ENCODE results near the gene SNAPC4.

The SNAPC4 gene, protein sequence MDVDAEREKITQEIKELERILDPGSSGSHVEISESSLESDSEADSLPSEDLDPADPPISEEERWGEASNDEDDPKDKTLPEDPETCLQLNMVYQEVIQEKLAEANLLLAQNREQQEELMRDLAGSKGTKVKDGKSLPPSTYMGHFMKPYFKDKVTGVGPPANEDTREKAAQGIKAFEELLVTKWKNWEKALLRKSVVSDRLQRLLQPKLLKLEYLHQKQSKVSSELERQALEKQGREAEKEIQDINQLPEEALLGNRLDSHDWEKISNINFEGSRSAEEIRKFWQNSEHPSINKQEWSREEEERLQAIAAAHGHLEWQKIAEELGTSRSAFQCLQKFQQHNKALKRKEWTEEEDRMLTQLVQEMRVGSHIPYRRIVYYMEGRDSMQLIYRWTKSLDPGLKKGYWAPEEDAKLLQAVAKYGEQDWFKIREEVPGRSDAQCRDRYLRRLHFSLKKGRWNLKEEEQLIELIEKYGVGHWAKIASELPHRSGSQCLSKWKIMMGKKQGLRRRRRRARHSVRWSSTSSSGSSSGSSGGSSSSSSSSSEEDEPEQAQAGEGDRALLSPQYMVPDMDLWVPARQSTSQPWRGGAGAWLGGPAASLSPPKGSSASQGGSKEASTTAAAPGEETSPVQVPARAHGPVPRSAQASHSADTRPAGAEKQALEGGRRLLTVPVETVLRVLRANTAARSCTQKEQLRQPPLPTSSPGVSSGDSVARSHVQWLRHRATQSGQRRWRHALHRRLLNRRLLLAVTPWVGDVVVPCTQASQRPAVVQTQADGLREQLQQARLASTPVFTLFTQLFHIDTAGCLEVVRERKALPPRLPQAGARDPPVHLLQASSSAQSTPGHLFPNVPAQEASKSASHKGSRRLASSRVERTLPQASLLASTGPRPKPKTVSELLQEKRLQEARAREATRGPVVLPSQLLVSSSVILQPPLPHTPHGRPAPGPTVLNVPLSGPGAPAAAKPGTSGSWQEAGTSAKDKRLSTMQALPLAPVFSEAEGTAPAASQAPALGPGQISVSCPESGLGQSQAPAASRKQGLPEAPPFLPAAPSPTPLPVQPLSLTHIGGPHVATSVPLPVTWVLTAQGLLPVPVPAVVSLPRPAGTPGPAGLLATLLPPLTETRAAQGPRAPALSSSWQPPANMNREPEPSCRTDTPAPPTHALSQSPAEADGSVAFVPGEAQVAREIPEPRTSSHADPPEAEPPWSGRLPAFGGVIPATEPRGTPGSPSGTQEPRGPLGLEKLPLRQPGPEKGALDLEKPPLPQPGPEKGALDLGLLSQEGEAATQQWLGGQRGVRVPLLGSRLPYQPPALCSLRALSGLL (N-terminal part only)
- total RNA-seq = 34.5 to 36.2 reads per million in 2 donors

DNA sequence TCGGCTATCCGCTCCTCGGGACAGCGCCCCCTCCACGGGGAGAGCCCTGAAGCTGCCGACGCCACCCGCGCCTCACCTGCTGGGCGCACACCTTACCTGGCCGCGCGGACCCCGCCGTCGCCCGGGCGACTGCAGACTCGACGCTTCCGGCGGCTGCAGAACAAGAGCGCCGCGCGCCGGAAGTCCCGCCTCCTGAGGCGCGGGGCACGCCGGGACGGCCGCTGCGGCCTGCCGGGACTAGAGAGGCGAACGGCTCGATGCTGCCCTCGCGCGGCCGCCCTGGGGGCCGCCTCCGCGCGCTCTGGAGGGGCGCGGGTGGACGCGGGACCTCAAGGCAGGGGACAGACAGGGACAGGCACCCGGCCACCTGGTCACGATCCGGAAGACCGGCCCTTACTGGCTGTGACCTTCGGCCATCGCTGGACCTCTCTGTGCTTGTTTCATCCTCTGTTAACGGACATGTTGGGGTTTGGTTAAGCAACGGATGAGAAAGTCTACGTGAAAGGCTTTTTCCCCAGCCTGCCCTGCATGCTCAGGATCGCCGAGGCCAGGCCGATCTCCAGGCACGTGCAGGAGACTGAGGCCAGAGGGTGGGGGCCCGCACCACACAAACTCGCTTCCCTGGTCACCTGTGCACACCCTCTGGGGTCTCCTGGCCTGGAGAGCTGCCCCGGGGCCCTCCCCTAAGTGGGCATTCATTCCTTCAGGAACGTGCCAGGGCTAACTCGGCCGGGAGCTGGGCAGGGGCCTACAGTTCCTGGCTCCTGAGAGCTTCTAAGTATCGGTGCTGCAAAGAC lies at the start of gene SNAPC4:
Gene SNAPC4, minus strand, starts transcription at position 133 of the 797 bp plus-strand sequence. CDS start 1,742 bp downstream, outside the sequence.
- peak; percentile 78 for DNase-seq

DNA sequence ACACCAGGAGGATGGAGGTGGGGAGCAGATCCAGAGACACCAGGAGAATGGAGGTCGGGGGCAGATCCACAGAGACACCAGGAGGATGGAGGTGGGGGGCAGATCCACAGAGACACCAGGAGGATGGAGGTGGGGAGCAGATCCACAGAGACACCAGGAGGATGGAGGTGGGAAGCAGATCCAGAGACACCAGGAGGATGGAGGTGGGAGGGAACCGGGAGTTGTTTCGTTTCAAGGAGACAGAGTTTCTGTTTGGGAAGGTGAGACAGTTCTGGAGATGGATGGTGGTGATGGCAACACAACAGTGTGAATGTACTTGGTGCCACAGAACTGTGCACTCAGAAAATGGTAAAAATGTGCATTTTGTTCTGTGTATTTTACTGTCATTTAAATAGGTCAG lies 48.7 kb upstream of the SNAPC4 start:
- no peak for DNase-seq

DNA sequence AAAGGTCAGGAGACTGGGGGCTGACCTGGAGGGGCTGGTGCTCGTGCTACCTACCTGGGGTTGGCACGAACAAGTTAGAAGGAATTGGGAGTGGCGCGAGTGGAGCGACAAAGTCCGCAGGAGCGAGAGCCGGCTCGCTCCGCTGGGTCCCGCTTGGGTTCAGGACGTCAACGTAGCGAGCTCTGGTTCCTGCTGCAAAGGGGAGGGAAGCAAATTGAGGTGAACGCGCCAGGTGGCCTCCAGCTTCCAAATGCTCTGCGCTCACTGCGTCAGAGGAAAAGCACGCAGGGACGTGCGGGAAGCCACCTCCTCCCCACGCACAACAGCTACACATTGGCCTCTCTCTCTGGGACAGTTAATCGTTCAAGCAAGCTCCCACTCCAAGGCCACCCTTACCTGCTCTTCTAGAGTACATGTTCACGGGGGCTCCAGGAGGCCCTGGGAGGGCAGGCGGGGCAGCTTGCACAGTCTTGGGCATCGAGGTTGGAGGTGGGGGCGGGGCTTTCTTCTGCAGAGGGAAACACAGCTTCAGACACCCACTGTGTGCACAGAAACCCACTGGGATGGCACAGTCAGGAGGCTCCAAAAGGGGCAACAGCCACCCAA lies 47.3 kb upstream of the SNAPC4 start:
- DNase-seq = no peak

DNA sequence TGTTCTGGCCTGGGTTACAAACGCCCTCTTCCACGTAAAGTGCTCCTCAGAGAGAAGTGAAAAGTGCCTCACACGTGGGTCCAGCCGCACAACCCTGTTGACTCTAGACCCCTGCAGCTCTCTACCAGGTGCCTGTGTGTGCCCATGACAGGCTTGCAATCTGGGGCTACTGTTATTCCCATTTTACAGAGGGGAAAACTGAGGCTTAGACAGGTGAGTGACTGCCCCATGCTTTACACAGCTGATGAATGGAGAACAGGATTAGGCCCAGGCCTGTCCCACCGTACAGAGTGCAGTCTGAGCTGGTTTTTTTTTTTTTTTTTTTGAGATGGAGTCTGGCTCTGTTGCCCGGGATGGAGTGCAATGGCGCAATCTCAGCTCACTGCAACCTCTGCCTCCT lies 45.8 kb upstream of the SNAPC4 start:
- no peak for DNase-seq

DNA sequence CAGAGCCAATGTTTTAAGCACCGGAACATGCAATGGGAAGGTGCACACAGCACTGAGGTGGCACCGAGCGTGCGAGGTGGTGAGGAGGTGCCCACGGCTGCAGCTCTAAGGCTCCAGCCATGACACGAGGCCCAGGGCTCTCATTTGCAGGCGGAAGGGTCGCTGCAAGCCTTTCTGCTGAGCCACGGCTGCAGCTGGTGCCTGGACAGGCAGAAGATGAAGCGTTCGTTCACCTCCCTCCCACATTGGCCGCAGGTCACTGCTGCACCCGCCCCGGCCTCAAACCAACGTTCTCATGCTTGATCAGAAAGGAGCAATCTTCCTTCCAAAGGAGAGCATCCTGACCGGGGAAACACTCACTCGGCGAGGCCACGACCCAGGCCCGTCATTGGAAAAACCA lies 44.1 kb upstream of the SNAPC4 start:
- no peak for DNase-seq

DNA sequence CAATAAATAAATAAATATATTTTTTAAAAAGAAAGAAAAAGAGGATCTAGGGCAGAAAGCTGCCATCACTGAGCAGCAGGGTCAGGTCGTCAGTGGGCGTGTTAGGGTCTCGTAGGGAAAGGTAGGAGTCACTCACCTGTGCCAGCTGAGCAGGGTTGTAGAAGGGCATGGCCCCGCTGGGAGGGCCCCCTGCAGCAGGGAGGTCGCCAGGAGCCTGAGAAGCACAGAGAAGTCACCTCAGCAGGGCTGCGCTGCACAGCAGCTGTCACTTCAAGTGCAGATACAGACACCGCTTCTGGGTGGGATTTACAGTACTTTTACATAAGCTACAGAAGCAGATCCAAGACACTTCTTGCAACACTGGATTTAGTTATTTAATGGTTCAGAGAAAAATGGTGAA lies 43.7 kb upstream of the SNAPC4 start:
- no peak for DNase-seq

DNA sequence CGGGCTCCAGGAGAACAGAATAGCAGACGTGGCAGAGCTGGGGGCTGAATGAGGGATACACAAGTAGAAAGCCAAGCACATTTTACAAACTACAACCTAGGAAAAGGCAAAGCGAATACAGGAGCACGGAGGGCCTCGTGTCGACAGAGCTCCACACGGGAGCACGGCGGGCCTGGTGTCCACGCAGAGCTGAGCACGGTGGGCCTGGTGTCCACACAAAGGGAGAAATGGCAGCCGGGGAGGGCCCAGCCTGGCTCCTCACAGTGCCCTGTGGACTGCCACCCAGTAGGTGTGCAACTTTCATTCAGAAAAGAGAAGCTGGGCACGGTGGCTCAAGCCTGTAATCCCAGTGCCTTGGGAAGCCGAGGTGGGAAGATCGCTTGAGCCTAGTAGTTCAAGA lies 43.1 kb upstream of the SNAPC4 start:
- no peak for DNase-seq

DNA sequence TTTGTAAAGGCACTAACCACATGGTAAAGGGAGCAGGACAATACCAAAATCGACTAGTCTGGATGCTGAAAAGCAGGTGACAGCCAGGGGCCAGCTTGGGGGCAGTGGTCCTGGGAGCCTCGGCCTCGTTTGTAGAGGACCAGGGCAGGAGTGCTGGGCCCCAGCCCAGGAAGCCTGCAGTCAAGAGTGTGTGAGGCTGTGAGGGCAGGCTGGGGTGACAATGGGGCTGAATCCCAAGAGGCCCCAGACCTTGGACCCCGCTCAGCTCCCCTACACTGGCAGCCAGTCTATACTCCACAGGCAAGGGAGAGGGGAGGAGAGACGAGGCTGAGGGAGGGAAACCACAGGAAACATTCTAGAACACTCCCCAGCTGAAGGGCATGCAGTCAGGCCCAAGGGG lies 42.3 kb upstream of the SNAPC4 start:
- DNase-seq = no peak

DNA sequence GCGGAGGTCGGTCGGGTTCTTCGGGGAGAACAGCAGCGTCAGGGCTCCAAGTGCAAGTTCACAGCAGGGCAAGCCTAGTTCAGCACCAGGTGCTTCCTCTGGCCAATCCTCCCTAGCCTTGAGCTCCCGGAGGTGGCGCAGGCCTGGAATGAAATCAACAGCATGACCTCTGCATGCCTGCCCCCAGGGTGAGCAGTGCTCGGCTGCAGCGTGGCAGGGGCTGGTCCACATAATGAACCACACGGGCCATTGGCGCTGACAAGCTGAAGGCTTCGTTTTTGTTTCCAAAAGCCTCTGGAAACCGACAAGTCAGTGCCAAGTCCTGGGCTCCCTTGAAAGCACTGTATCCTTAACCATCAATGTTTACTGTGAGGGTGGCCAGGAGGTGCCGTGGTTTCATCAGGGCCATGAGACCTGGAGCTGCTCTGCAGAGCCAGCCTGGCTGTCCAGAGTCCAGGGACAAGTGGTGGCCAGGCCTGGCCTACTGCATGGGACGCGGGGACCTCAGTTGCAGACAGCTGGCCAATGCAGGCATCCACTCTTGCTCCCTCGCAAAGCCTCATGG lies 41.8 kb upstream of the SNAPC4 start:
- no peak for DNase-seq

DNA sequence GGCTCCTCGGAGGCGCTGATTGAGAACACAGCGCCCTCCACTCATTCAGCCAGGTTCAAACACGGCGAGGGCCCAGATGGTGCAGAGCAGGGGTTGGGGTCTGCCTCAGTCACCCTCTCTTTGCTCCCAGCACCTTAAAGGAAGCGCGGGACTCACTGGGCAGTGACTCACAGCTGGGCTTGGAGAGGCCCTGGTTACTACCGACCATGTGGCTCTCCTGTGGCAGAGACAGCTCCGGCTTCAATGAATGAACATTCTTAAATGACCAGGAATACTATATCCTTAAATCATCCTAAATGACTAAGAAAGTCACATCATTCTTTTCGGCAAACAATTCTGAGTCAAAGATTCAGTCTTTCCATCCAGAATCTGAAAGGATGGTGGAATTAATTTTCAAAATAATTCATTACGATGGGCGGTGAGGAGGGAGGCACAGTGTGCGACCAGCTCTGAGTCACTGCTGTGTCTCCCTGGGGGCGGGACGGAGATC lies 41.3 kb upstream of the SNAPC4 start:
- DNase-seq = no peak

DNA sequence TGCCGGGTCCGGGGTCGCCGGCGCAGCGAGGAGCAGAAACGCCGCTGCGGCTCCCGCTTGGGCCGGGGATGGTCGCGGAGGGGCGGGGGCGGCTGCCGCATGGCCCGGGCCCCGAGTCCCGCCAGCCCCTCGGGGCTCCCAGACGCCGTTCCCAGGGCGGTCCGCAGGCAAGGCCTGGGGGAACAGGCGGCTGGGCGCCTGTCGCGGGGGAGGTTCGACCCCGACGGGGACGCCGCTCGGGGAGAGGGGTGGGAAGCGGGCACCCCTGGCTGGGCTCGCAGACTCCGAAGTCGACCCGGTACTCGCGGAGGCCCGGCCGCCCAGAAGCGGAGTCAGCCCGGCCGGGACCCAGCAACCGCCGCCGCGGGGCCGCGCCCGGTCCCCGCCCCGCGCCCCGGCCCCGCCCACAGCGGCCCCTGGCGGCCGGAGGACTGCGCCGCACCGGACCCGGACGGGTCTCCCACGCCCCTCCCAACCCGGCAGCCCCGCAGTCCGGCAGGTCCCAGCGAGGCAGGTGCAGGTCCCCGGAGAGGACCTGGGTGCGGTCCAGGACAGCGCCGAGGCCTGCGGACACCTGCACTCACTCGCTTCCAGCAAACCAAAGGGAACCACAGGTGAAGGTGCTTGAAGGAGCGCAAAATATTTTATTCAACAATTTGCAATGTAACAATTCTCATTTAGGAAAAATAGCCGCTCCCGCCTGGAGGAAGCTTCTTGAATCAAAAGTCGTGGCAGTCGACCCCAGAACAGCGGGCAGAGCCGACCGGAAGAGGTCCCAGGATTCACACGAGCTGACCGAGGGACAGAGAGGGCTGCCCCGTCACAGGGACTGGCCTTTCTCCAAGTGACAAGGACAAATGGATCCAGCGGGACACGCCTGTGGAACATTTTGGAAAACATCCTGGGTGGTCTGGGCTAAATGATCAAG lies 39.8 kb upstream of the SNAPC4 start, which contains the start of gene INPP5E:
Gene INPP5E, minus strand, starts transcription at position 365 of the 928 bp plus-strand sequence. CDS start 426 bp downstream, outside the sequence.
- DNase-seq = peak; percentile 77

DNA sequence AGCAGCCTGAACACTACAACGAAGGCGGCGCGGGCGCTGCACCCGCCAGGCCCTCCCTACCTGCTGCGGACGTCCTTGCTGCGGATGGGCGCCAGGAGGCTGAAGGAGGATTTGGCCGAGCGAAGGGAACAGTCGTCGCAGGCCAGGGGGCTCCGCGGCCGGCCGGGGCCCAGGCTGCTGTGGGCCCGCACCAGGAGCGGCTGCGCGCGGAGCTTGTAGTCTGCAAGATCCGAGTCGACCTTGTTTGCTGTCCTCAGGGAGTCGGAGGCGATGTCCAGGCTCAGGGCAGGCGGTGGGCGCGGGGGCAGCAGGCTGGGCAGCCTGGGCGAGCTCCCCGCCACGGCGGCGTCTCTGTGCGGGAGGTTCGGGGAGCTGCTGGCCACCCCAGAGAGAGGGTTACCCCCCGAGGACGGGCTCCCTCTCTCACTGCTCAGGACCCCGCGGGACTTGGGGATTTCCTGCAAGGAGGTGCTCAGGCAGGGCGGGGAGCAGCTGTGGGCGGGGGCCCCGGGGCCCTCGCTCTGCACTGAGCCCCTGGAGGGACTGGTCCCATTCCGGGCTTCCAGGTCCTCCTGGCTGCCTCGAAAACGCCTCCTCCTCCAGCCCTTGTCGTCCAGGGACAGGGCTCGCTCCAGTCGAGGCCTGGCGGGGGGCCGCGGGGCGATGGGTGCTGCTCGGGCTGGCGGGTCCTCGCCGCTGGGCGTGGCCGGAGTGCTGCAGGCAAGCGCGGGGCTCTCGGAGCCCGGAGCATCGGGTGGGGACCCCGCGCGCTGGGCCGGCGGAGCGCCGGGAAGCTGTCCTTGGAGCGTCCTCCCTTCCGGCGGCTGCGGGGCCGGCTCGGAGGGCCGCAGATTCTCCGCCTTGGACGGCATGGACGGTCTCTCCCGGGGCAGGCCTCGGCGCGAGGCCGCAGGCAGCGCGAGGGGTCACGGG lies 38.8 kb upstream of the SNAPC4 start:
- no peak for DNase-seq

DNA sequence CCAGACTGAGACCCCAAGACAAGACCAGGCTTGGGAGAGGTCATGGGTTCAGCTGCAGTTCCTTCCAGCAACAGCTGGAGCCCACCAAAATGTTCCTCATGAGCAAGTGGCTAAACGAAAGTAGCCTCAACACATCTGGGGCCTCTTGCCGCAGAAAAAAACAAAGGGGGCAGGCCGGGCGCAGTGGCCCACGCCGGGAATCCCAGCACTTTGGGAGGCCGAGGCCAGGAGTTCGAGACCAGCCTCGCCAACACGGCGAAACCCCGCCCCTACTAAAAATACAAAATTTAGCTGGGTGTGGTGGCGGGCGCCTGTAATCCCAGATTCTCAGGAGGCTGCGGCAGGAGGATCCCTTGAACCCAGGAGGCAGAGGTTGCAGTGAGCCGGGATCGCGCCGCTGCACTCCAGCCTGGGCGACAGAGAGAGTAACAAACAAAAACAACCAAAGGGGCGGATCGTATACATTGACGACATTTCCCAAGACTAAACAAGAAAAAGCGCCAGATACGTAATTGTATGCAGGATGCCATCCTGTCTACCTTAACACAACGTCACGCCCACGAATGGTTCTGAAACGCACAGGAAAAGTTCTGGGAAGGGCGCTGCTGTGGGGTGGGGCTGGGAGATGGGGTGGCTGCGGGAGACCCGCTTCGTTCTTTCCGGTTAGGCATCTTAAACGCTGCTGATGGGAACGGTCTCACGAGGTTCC lies 38.0 kb upstream of the SNAPC4 start:
- no peak for DNase-seq

DNA sequence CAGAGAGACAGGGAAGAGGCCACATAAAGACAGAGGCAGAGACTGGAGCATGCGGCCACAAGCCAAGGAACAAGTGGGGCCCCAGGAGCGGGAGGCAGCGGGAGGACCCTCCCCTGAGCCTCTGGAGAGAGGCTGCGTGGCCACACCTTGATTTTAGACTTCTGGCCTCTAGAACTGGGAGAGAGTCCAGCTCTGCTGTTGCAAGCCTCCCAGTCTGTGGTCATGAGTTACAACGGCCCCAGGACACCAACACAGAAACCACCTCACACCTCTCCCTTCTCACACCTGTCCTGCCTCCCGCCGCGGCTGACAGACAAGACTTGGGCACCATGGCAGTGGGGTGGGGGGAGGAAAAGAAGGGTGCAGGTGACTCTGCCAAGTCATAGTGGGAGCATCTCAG lies 37.5 kb upstream of the SNAPC4 start:
- no peak for DNase-seq

DNA sequence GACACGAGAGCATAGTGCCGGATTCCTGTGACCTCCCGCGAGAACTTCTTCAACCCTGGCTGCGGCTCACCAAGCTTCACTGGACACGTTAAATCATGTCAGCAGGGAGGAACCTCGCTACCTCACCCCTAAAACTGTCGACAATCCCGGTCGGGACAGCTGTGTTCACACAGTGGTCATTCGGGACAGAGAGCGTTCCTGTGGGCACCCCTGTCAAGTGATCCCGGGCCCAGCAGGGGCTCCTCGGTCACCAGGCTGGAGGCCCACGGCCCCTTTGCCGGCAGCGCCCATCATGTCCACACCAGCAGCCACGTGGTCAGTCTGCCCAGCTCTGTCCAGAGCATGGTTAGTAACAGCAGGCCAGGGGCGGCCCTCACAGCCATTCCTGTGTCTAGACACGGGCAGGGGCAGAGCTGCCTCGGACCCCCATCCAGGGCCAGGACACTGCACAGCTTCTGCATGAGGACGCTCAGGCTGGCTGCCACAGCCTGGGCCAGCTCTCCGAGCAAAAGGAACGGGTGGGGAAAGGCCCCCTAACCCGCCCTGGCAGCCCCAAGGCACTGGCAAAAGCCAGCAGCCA lies 36.2 kb upstream of the SNAPC4 start:
- DNase-seq = no peak

DNA sequence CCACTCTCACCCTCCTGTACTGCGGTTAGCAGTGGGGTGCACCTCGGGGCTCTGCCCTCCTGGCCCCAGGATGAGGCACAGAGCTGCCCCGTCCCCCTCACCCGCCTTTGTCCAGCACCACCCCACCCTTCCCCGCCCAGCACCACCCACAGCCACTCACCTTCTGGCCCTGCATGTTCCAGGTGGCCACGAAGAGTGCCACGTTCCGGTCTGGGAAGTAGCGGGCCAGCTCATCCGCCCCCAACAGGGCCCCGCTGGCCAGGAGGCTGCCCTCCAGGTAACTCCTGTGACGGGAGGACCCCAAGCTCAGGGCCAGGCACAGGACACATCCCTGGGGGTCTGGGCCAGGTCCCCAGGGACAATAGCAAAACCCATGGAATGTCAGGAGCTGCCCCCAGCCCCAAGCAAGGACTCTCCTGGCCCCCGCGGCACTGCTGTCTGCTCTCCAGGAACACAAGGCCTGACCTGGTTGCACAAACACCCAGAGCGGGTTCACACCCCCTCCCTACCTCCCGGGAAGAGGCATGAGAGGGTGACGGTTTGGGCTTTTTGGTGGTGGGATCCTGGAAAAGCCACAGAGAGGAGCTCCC lies 34.7 kb upstream of the SNAPC4 start:
- DNase-seq = no peak
